CD14-positive monocyte (primary cell): ENCODE data around the gene LHPP. TPM values are rescaled to one million over a fixed set of nuclear protein-coding genes. Genes with fewer than 3 reads are reported as not detected.

Source experiments
- DNase-seq, 3 donors: peaks; one replicate each; pipeline ENCODE4 v3.0.0-alpha.2; 2011 to 2022
- H2AFZ ChIP-seq: 2 replicates; pipeline ENCODE4 v1.6.0; 2012; ENCODE audit warnings: mild to moderate bottlenecking, low read depth, low read length, inconsistent platforms; ENCODE audit not compliant: insufficient read depth, poor library complexity, severe bottlenecking
- H3K27ac ChIP-seq, 2 donors: 1 replicate in 1 of 2; 2 replicates in 1 of 2; pipeline ENCODE4 v1.5.1; 2012 to 2013; ENCODE audit warnings: low read length in 2 of 2, control low read depth in 1 of 2, inconsistent platforms in 1 of 2, low read depth in 1 of 2, mild to moderate bottlenecking in 1 of 2
- H3K27me3 ChIP-seq, 2 donors: one replicate each; pipeline versions ENCODE4 v1.6.0 to v1.6.1; 2011 to 2013; ENCODE audit warnings: low read length in 2 of 2; ENCODE audit not compliant: control insufficient read depth in 2 of 2, insufficient read depth in 2 of 2
- H3K36me3 ChIP-seq, 2 donors: replicated peaks in 1 of 2; 1 replicate in 1 of 2; 2 replicates in 1 of 2; pipeline versions ENCODE4 v1.5.1 to v1.6.1; 2012 to 2013; ENCODE audit warnings: low read length in 2 of 2, control low read depth in 1 of 2, inconsistent platforms in 1 of 2, mild to moderate bottlenecking in 1 of 2; ENCODE audit not compliant: insufficient read depth in 2 of 2, control insufficient read depth in 1 of 2
- H3K4me1 ChIP-seq, 2 donors: 1 replicate in 1 of 2; 2 replicates in 1 of 2; pipeline versions ENCODE4 v1.5.1 to v1.6.1; 2012 to 2013; ENCODE audit warnings: low read length in 2 of 2, control low read depth in 1 of 2, inconsistent platforms in 1 of 2, mild to moderate bottlenecking in 1 of 2, moderate library complexity in 1 of 2; ENCODE audit not compliant: insufficient read depth in 2 of 2, control insufficient read depth in 1 of 2
- H3K4me2 ChIP-seq: replicated peaks from 2 replicates; pipeline ENCODE3; 2012; ENCODE audit warnings: low read length, moderate library complexity, mild to moderate bottlenecking; ENCODE audit not compliant: poor library complexity, severe bottlenecking; ENCODE audit errors: extremely low read depth
- H3K4me3 ChIP-seq, 3 experiments: fragments of 200-600 bp in 1 of 3; sonication (generic) in 1 of 3; replicated peaks in 1 of 3; 1 replicate in 2 of 3; 2 replicates in 1 of 3; pipeline ENCODE4 v1.5.1; 2011 to 2013; ENCODE audit warnings: low read length in 3 of 3, mild to moderate bottlenecking in 3 of 3, control low read depth in 2 of 3, low read depth in 2 of 3, inconsistent platforms in 1 of 3, moderate library complexity in 1 of 3
- H3K79me2 ChIP-seq: 2 replicates; pipeline ENCODE4 v1.6.0; 2012; ENCODE audit warnings: mild to moderate bottlenecking, control low read depth, inconsistent platforms, low read length, moderate library complexity; ENCODE audit not compliant: insufficient read depth
- H3K9ac ChIP-seq: 2 replicates; pipeline ENCODE4 v1.6.0; 2017; ENCODE audit warnings: low read length, mild to moderate bottlenecking; ENCODE audit not compliant: insufficient read depth, poor library complexity, severe bottlenecking
- H3K9me3 ChIP-seq, 2 donors: replicated peaks in 1 of 2; 1 replicate in 1 of 2; 2 replicates in 1 of 2; pipeline versions ENCODE4 v1.5.1 to v1.6.1; 2012 to 2013; ENCODE audit warnings: low read length in 2 of 2, control low read depth in 1 of 2; ENCODE audit not compliant: control insufficient read depth in 1 of 2, insufficient read depth in 1 of 2
- H4K20me1 ChIP-seq: 2 replicates; pipeline ENCODE4 v1.6.0; 2012; ENCODE audit warnings: mild to moderate bottlenecking, low read length, control low read depth, moderate library complexity; ENCODE audit not compliant: insufficient read depth
- H3K27ac Mint-ChIP-seq, 7 donors: one replicate each; pipeline ENCODE4 v1.8.0; 2020; ENCODE audit warnings: mild to moderate bottlenecking in 7 of 7, mixed read lengths in 7 of 7, moderate library complexity in 6 of 7, inconsistent platforms in 2 of 7
- H3K27me3 Mint-ChIP-seq, 3 donors: one replicate each; pipeline ENCODE4 v1.8.0; 2021 to 2022; ENCODE audit warnings: low read depth in 3 of 3, mild to moderate bottlenecking in 3 of 3, mixed read lengths in 3 of 3, moderate library complexity in 3 of 3, inconsistent platforms in 1 of 3
- H3K36me3 Mint-ChIP-seq, 2 donors: one replicate each; pipeline ENCODE4 v1.8.0; 2020; ENCODE audit warnings: mixed read lengths in 2 of 2, inconsistent platforms in 1 of 2, mild to moderate bottlenecking in 1 of 2
- H3K4me1 Mint-ChIP-seq: one replicate; pipeline ENCODE4 v1.8.0; 2020; ENCODE audit warnings: mild to moderate bottlenecking, mixed read lengths
- H3K4me3 Mint-ChIP-seq, 2 donors: one replicate each; pipeline ENCODE4 v1.8.0; 2020; ENCODE audit warnings: mild to moderate bottlenecking in 2 of 2, mixed read lengths in 2 of 2, moderate library complexity in 1 of 2
- H3K9me3 Mint-ChIP-seq, 7 donors: one replicate each; pipeline ENCODE4 v1.8.0; 2020 to 2022; ENCODE audit warnings: mixed read lengths in 7 of 7, mild to moderate bottlenecking in 6 of 7, moderate library complexity in 6 of 7, inconsistent platforms in 2 of 7
- CTCF ChIP-seq: fragments of 200-600 bp; IDR thresholded peaks from one replicate; pipeline ENCODE4 v1.8.0; 2022; ENCODE audit warnings: antibody characterized with exemption, mild to moderate bottlenecking
- WGBS: methylation state at CpG from one replicate; pipeline ENCODE4 v1.1.5; 2013; ENCODE audit warnings: missing lambda C conversion rate; ENCODE audit not compliant: insufficient coverage; 5-methylcytosine and 5-hydroxymethylcytosine counted together
- intact Hi-C, 2 donors: fragments of 100-400 bp; cut with micrococcal nuclease; formaldehyde crosslinking; loops; one replicate each; pipeline versions ENCODE4 v1.15.0 to v1.15.1; 2023
- polyA plus RNA-seq, 3 donors: library from polyadenylated mRNA; depleted of rRNA in 1 of 3; unstranded in 2 of 3; stranded (reverse) in 1 of 3; fragments of 300-500 nt in 2 of 3; fragments of >200 nt in 1 of 3; fragmentation: Illumina TruSeq in 2 of 3; gene quantifications; 1 replicate in 2 of 3; 2 replicates in 1 of 3; pipeline ENCODE4 v1.2.3, GENCODE V29; 2012 to 2021

LHPP gene
- polyA plus RNA-seq, 3 donors = 15.2 to 20.6 (median 19.5) TPM

DNA sequence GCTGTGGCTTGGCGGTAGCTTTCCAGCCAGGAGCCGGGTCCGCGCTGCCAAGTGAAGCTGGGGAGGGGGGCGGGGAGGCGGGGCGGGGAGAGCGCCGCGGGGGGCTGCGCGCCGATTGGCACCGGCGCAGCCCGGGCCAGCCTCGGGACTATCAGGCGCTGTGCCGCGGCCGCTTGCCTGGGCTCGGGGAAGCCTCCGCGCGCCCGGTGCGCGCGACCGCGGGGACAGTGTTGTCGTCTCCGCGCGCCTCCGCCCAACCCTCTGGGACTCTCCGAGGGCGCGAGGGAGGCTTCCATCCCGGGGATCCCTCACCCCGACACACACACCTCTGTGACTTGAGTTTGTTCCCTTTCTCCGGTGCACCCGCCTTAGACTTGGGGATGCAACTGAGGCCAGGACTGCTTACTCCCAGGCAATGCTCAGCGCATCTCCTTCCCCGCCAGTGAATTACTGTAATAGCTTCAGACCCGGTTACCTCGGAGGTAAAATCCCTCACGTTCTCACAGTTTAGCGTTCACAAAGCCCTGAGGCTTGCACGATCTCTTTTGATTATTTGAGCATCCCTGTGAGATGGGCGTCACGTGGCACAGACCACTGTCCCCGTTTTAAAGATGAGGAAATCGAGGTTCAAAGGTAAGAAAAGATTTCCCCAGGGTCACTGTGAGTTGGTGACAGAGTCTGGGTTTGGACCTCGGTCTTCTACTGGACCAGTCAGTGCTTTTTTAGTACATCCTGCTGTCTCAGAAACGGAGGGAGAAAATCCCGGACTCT is 11.4 kb upstream of the LHPP start, which contains the start of gene NKX1-2:
Gene NKX1-2, minus strand, starts transcription at position 24 of the 771 bp plus-strand sequence. CDS start 92 bp downstream, outside the sequence.
- Mint-ChIP-seq H3K27ac (peak within 1 kb of the TSS in 1 of 7 donors; percentile 33), H3K27me3 (peaks cover 91 to 97% (median 92%) of the 10 kb centered on the region in 3 donors), H3K36me3 (peaks cover 0 to 10% of the 10 kb centered on the region in 2 donors), H3K4me1 (peaks cover 17% of the 10 kb centered on the region), H3K4me3 (peak within 1 kb of the TSS in 1 of 2 donors; percentile 76), H3K9me3 (peaks cover 0 to 21% (median 2%) of the 10 kb centered on the region in 7 donors)
- Histone ChIP-seq H3K4me3 (no peak within 1 kb of the TSS), H3K4me2 (no peak within 1 kb of the TSS), H3K27ac (no peak within 1 kb of the TSS), H4K20me1 (no peaks in the 10 kb centered on the region), H3K79me2 (no peaks in the 10 kb centered on the region), H3K9ac (no peak within 1 kb of the TSS), H2AFZ (no peak within 1 kb of the TSS), H3K9me3 (peaks cover 0 to 30% of the 10 kb centered on the region in 2 donors), H3K4me1 (no peaks in the 10 kb centered on the region), H3K27me3 (peaks cover 84 to 93% of the 10 kb centered on the region in 2 donors), H3K36me3 (no peaks in the 10 kb centered on the region)
- 1% methylated on average over 52 of the region's 57 CpGs for WGBS
- intact Hi-C loops = no loop called here
- no peak for DNase-seq
- TF ChIP-seq CTCF = no peak

DNA sequence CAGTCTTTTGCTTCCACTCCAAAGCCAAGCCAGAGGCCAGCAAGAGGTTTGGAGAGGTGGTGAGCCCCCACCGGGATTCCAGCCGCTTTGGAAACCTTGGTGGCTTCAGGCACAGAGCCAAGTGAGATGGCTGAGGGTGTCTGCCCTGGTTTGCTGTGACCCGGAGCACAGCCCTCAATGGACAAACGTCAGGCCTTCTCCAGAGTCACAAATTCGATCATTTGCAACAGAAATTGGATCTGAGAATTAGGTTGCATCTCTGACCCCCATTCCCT is 10.9 kb upstream of the LHPP start:
- intact Hi-C loops = no loop called here
- WGBS = 29% methylated on average over 3 of the region's 5 CpGs

More for the DNA sequence above, 10.9 kb upstream of the LHPP start:
- Mint-ChIP-seq H3K27ac (peak overlapping the region in 1 of 7 donors; percentile 33), H3K4me3 (peak overlapping the region in 1 of 2 donors; percentile 47), H3K9me3 (peaks cover 0 to 21% (median 2%) of the 10 kb centered on the region in 7 donors), H3K4me1 (peaks cover 17% of the 10 kb centered on the region), H3K36me3 (peaks cover 0 to 10% of the 10 kb centered on the region in 2 donors), H3K27me3 (peaks cover 90 to 97% (median 91%) of the 10 kb centered on the region in 3 donors)
- Histone ChIP-seq H3K9me3 (peaks cover 0 to 30% of the 10 kb centered on the region in 2 donors), H3K4me2 (no peak overlapping the region), H3K36me3 (no peaks in the 10 kb centered on the region), H3K4me1 (no peaks in the 10 kb centered on the region), H3K9ac (no peak overlapping the region), H3K27me3 (peaks cover 83 to 92% of the 10 kb centered on the region in 2 donors), H2AFZ (no peak overlapping the region), H3K79me2 (no peaks in the 10 kb centered on the region), H3K27ac (no peak overlapping the region), H3K4me3 (no peak overlapping the region), H4K20me1 (no peaks in the 10 kb centered on the region)
- no peak for TF ChIP-seq CTCF
- no peak for DNase-seq
